Stimulated activated CD4-positive, alpha-beta T cell treated with anti-CD3 and anti-CD28 coated beads, TNF-alpha, amount 100 ng/mL, for 24 hours (primary cell): ENCODE data around the gene GAL3ST1.

Source experiments
- DNase-seq, 3 experiments: peaks; one replicate each; pipeline ENCODE4 v3.0.0-alpha.2; 2020; ENCODE audit warnings: low read depth in 3 of 3

Gene GAL3ST1

DNA sequence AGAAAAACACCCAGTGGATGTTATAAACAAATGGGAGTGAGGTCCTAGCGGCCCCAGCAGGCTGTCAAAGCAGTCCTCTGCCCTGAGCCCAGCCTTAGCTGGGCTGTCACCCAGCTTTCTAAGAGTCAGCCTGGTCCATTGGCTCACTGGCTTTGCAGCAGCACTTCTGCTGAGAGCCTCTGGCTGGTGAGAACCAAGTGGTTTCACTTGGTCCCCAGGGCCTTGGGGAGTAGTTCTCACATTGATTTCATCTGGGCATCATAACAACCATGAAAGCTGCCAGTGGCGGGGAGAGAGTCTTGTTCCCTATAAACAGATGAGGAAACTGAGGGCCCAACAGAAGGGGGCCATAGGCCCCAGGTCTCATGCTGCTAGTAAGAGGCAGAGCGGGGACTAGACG, 39.3 kb downstream of the GAL3ST1 start:
- DNase-seq, result no peak

DNA sequence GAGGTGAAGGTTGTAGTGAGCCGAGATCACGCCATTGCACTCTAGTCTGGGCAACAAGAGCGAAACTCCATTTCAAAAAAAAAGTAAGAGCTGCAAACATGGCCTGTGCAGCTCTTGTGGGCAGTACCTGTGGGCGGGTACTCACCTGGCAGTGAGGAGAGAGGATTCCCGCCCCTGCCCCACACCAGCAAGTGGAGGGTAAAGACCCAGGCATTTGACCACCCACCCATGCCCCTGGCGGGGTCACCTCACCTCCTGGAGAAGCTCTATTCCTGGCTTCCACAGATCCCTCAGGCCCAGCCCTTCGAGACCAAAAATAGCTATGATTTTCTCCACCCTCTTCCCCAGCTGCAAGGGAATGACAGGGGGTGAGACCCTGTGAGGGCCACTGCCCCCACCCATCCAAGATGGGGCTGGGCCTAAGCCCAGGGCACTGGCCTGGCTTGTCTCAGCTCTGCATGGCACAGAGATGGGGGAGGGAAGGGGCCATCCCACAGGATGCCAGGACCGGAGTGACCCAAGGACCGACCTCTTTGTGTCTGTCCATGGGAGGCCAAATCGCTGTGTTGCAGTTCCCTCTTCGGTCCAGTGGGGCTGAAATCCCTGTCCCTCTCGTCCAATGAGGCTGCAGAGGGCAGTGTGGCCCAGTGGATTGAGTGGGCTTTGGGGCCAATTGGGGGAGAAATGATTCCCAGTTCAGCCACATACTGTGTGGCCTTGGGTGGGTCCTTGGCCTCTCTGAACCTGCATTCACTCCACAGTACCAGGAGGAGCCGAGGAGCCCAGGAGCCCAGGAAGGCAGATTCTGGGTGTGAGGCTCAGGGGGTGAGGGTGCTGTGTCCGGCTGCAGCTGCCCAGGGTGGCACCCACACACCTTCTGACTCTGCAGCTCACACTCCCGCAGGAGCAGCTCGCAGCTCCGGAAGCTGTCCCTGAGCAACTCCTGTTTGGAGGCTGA, 42.5 kb downstream of the GAL3ST1 start:
- DNase-seq, result no peak

DNA sequence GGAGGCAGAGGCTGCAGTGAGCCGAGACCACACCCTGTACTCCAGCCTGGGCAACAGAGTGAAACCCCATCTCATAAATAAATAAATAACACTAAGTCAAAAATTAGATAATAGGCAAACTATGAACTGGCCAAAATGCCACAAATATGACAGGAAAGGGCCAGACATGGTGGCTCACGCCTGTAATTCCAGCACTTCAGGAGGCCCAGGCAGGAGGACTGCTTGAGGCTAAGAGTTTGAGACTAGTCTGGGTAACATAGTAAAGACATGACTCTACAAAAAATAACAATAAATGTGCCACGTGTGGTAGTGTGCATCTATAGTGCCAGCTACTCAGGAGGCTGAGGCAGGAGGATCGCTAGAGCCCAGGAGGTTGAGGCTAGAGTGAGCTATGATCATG, 47.8 kb downstream of the GAL3ST1 start:
- no peak for DNase-seq

DNA sequence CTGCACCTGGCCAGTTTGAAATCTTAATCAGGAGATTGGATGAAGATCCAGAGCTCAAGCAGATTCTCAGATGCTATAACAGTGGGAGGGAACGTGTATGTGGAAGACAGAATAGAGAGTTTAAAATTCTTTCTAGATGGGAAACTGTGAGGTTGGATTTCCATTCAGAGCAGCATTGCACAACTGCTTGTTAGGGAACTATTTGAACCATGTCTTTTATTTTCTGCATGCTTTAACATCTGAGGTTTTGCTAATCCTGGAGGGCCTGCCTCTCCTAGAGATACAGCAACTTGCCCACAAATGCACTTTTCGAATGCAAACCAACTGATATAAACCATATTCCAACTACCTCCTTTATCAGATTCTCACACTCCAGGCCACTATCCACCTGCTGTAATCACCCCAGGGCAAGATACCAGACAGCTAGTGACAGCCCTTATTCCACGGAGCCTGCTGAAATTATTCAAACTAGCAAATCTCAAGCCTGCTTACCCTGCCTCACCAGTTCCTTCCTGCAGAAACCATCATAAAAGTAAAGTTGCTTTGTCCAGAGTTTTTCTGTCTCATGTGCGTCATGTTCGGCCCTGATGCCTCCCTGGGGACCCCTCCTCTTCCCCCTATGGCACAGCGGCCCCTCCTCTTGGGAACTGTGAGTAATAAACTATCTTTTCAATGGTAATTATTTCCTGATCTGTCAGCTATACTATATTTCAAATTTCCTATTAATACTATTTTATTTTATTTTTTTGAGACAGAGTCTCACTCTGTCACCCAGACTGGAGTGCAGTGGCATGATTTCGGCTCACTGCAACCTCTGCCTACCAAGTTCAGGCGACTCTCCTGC, 50.6 kb downstream of the GAL3ST1 start:
- DNase-seq, result no peak

DNA sequence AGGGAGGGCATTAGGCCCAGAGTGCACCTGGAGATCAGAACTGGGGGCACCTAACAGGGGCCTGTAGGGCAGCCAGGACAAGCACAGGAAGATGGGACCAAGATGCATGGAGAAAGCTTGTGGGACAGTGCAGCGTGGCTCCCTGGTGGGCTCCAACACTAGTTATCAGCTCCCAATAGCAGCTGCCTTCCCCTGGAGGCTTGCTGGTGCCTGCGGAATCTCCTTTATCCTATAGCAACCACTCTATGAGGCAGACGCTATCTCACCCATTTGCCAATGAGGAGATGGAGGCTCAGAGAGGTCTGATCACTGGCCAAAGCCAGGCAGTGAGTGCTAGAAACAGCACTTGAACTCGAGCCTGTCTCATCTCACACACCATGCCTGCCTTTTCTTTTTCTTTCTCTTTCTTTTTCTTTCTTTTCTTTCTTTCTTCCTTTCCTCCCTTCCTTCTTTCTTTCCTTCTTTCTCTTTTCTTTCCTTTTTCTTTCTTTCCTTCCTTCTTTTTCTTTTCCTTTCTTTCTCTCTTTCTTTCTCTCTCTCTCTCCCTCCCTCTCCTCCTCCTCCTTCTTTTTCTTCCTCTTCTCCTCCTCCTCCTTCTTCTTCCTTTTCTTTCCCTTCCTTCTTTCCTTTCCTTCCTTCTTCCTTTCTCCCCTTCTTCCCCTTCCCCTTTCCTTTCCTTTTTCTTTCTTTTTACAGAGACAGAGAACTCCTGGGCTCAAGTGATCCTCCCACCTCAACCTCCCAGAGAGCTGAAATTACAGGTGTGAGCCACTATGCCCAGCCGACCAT, 52.9 kb downstream of the GAL3ST1 start:
- no peak for DNase-seq

DNA sequence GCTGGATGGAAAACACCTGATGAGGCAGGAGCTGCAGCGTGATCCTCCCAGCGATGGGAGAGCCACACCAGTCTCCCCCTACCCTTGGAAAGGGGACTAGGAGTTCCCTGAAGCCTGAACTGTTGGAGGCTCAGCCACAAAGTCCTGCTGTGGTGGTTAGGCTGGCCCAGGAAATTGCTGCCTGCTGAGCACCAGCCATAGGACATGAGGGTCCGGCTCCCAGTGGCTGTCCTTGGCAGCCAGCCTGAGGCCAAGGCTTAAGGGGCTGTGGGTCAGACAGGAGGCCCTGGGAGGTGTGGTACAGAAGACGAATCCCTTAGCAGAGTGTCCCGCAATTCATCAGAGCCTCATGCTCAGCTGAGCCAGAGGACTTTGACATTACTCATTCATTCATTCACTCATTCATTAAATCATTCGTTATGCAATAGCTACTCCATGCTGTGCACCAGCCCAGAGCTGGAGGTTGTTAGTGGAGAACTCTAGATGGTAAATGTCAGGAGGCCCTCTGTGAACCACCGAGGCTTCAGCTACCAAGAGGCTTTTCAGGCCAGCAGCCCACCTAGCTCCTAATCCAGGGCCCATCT, 54.5 kb downstream of the GAL3ST1 start:
- DNase-seq, result no peak

DNA sequence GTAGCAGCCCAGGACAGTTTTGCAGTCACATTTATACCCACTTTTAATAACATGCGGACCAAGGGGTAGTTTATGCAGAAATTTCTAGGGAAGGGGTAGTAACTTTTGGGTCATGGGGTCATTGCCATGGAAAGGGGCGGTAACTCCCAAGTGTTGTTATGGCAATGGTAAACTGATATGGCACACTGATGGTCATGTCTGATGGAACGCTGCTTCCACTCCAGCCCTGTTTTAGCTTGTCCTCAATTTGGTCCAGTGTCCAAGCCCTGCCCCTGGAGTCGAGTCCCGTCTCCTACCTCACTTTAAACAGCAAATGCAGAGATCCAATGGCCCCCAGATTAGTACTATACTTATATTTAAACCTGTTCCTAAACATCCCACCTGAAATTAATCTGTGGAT, 57.7 kb downstream of the GAL3ST1 start:
- DNase-seq, result no peak

DNA sequence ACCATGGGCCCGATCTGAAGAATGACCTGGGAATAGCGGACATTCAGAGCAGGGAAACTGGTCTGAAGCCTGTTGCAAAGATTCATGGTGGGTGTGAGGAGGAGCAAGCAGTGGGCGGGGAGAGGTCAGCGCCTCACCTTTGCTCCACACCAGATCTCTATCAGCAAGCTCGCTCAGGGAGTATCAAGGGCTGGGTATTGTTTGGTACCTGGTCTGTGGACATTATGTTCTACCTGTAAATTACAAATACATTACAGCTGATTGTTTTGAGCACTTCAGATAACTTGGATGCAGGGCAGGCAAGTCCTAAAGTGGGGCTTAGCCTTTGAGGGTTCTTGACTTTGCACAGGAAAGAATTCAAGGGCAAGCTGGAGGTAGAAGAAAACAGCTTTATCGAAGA, 58.2 kb downstream of the GAL3ST1 start:
- no peak for DNase-seq

DNA sequence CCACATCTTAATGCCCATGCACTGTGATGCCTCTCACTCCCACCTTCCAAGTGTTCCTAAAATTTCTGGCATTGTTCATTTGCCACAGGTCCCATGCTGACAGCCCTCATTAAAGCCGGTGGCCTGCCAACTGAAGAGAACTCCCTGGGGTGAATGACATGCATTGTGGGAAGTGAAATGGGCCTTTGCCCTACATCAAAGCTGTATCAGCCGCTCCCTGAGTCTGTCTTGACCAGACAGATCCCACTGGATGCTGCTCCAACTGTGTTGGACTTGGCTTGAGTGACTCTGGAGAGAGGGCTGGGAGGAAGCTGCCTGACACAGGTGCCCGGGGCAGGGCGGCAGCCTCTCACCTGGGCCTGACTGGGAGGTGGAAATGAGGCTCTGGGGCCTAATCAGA, 60.2 kb downstream of the GAL3ST1 start:
- DNase-seq, result no peak

DNA sequence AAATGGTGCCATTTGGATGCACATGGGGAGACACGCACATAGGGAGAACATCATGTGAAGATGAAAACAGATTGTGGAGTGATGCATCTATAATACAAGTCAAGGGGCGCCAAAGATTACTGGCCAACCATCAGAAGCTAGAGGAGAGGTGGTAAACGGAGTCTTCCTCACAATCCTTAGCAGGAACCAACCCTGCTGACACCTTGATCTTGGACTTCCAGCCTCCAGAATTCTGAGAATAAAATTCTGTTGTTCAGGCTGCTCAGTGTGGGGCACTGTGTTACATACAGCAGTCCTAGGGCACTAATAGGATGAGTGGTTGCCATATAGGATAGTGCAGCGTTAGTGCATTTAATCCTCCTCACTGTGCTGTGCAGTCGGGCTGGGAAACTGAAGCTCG, 61.0 kb downstream of the GAL3ST1 start:
- no peak for DNase-seq

DNA sequence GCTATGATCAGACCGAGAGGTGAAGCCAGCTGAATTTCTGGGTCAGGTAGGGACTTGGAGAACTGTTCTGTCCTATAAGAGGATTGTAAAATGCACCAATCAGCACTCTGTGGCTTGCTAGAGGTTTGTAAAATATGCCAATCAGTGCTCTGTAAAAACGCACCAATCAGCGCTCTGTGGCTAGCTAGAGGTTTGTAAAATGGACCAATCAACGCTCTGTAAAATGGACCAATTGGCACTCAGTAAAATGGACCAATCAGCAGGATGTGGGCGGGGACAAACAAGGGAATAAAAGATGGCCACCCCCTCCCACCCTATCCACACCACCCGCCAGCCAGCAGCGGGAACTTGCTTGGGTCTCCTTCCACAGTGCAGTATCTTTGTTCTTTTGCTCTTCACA, 62.6 kb downstream of the GAL3ST1 start:
- DNase-seq, result no peak

DNA sequence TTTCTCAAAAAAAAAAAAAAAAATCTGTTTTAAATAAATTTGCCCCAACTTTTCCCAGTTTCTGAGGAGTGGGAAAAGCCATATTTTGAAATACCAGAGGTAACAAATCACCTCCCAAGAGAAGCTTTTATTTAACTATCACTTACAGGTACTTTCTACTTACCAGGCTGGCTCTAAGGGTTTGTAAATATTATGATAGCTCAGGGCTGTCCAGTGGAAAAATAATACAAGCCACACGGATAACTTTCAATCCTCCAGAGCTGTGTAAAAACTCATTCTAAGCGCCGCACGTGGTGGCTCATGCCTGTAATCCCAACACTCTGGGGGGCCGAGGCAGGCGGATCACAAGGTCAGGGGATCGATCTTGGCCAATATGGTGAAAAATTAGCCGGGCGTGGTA, 63.4 kb downstream of the GAL3ST1 start:
- DNase-seq, result no peak

DNA sequence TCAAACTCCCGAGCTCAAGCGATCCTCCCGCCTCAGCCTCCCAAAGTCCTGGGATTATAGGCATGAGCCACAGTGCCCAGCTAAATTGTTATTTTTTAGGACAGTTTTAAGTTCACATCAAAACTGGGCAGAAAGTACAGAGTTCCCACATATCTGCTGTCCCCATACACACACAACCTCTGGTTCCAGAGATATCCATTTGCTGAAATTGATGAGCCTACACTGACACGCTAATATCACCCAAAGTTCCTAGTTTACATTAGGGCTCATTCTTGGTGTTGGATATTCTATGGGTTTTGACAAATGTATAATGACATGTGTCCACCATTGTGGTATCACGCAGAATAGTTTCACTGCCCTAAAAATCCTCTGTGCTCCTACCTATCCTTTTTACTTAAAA, 66.2 kb downstream of the GAL3ST1 start:
- DNase-seq, result no peak

DNA sequence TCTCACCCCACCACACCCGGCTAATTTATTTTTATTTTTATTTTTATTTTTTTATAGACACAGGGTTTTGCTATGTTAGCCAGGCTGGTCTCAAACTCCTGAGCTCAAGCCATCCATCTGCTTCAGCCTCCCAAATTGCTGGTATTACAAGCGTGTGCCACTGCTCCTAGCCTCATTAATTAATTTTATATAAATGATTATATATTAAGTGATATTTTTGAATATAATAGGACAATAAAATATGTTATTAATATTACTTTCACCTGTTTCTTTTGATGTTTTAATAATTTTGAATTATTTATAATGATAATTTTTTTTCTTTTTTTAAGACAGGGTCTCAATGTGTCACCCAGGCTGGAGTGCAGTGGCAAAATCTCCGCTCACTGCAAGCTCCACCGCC, 66.8 kb downstream of the GAL3ST1 start:
- DNase-seq, result no peak

DNA sequence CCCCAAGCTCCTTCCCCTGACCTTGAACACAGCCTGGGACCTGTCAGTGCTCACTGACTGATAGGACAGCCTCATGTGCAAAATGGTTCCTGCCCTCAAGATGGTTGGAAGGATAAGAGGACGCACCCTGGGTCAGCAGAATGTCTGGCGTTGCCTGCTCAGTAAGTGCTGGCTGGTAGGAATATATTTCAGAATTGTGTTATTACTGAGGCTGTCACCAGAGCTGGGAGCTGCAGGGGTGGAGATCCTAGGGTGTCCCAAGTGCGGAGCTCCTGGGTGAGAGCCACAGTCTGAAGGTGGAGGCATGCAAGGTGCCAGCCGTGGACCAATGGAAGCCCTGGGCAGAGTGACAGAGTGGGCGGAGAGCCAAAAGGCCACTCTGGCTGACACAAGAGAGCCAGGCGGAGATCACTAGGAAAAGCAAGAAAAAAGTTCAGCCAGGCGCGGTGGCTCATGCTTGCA, 67.9 kb downstream of the GAL3ST1 start:
- no peak for DNase-seq
